ENCODE data around the gene F10. TPM values are rescaled to one million over a fixed set of nuclear protein-coding genes. Genes with fewer than 3 reads are reported as not detected.

Gene F10
- total and polyA plus RNA-seq, 9 of the 15 experiments (the other 6 are each of a cell fraction or from before 2014, with no cell fraction given) = 0.04 to 0.09 (median 0.07) TPM; not detected in 5

DNA sequence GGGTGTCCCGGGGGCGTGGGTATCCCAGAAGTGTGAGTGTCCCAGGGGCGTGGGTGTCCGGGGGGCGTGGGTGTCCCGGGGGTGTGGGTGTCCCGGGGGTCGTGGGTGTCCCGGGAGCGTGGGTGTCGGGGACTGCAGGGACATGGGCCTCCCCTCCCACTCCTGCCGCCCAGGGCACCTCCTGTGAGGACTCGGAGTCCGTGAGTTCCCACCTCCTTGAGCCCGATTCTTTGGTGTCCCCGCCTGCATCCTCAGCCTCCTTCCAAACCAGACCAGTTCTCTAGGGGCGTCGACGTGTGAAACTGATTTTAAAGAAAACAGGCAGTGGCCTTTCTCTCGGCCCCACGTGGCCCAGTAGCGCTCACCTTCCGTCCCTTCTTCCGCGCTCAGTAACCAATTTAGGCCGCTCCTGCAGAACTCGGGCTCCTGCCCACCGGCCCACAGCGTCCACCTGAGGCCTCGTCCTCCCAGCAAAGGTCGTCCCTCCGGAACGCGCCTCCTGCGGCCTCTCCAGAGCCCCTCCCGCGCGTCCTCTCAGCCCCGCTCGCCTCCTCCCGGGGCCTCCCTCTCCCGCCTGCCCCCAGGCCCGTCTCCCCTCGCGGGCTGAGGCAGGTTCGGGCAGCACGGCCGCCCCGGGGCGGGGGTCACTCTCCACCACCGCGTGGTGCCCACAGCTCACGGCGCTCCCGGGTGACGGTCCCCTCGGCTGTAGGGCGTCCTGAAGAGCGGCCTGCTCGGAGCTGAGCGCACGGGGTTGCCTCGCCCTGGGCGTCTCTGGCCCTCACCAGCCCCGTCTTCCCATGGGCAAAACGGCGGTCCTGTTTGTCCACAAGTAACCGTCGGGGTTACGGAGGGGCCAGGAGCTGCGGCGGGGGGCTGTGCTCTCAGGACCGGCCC lies 13.2 kb upstream of the F10 start (continued):
- TF ChIP-seq ZHX1 (conservative IDR thresholded peaks at IDR 0.05; ENCODE audit: low read length) (no peak), IRF9 (tag; IDR thresholded peaks at IDR 0.05) (no peak), SLC30A9 (CRISPR knock-in tag; IDR thresholded peaks at IDR 0.05) (no peak), ZNF143 (CRISPR knock-in tag; IDR thresholded peaks at IDR 0.05) (no peak)

Measured in K562 (cell line).